GM10847 (cell line): ENCODE results near the gene WDR5.

Source experiments
- POLR2A ChIP-seq: IDR thresholded peaks from 2 replicates; pipeline ENCODE4 v1.6.1; 2011; ENCODE audit not compliant: insufficient read length; ENCODE audit errors: extremely low read depth

WDR5 gene

GRCh38 chr9:134149380-134149779 lies 13.5 kb downstream of the WDR5 start:
- no peak for TF ChIP-seq POLR2A

DNA sequence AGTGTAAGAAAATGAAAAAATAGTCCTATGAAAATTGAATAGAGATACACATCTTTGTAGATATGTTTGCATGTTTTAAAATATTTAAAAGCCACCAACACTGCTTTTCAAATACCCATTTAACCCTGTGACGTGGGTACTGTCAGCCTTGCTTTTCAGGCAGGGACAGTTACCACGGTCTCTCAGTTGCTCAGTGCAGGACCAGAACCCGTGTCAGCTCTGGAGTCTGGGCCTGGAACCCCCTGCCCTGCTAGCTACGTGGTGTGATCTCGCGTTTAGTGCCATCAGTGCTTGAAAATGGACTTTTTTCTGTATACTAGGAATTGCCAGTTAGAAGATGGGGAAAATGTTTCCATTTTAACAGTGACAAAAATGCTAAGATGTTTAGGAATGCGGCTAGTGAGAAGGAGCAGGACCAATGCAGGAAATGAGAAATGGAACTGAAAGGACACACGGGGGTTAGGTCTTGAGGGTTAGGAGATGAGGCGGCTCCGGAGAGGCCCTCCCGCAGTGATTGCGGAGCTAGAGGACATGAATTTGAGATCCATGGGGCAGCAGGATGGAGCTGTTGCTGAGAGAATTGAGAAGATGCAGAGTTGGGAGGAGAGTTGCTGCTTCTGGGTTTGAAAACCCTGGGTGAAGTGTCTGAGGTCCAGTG lies 14.8 kb downstream of the WDR5 start:
- no peak for TF ChIP-seq POLR2A

DNA sequence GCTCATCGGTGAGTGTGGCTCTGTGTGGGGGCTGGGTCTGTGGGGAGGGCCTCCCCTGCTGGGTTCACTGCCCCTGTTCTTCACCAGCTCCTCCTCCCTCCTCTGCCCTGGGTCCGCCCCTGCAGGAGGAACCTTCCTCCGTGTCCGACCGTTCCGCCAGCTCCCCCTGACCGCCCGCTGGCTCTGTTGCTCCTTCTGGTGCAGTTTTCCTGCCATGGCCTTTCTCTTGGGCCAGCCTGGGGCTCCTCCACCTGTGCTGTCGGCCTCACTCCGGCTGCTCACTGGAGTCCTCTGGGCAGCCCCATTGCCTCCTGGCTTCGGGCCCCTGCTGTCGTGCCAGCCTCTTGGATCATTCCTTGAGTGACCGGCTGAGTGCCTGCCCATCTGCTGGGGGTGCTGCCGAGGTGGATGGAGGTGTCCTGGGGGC lies 16.2 kb downstream of the WDR5 start:
- no peak for TF ChIP-seq POLR2A

DNA sequence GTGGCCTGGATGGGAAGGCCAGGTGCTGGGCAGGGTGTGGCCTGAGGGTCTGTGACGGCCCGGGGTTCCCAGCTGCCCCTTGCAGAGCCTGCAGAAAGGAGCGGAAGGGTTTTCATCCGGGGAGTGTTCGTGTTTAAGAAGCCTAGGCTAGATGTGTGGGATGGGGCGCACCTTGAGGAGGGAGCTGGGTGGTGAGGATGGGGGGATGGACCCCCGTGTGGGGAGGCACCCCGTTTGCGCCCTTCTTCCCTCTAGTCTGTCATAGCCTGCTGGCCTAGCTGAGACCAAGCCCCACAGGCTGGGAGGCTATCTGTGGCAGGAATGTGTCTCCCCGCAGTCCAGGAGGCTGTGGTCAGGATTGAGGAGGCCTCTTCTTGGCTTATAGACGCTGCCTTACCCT lies 16.6 kb downstream of the WDR5 start:
- TF ChIP-seq POLR2A: no peak

DNA sequence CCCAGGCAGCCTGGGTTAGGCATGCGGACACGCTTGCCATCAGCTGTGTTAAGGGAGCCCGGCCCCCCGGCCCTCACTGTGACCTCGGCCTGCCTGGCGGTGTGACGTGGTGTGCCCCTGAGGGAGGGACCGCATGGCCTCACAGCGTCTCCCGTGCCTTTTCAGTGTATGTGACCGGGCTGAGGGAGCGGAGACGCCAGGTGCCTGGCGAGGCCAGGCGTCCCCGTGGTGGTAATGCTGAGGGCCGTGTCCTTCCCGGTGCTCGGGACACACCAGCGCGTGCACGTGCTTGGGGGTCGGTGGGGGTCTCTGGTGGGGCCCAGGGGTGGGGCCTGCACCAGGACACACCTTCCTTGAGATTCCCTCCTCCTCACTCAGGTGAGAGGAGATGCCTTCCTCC lies 17.6 kb downstream of the WDR5 start:
- no peak for TF ChIP-seq POLR2A

DNA sequence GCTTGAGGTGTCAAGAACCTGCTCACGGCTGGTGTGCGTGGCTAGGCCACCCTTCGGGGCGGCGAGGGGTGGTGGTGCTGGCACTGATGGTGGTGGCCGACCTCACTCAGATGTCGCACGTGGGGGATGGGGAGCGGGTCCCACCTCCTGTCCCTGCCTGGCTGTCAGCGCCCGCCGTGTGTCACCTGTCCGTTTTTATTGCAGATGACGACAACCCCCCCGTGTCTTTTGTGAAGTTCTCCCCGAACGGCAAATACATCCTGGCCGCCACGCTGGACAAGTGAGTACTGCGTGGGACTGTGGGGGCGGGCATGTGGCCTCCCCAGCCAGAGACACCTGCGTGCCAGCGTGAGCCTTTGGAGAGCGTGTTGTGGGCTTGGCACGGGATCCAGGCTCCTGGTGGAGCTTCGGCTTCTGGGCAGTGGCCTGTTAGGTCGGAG lies 18.4 kb downstream of the WDR5 start:
- no peak for TF ChIP-seq POLR2A

DNA sequence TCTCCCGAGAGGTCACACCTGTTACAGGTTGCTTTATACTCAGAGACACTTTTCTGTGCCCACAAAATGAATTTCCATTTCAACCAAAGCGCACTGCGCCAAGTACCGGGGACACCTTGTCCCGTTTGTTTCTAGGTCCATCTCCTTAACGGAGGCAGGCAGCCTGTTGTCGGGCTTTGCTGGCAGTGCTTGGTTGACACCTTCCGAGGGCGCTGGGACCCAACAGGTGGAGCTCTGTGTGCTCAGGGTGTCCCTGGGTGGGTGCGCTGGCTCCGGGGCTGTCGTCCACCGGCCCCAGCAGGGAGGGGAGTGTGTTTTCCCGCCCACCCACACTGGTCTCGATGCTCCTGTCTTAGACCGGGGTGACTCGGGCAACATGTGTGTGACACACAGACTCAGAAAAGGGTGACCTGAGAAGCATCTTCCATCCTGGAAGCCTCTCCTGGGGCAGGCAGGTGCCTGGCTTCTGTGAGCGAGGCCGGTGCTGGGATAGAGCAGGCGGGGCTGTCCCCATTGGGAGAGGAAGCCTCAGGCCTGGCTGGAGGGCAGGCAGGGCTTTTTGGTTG lies 20.0 kb downstream of the WDR5 start:
- TF ChIP-seq POLR2A: no peak

DNA sequence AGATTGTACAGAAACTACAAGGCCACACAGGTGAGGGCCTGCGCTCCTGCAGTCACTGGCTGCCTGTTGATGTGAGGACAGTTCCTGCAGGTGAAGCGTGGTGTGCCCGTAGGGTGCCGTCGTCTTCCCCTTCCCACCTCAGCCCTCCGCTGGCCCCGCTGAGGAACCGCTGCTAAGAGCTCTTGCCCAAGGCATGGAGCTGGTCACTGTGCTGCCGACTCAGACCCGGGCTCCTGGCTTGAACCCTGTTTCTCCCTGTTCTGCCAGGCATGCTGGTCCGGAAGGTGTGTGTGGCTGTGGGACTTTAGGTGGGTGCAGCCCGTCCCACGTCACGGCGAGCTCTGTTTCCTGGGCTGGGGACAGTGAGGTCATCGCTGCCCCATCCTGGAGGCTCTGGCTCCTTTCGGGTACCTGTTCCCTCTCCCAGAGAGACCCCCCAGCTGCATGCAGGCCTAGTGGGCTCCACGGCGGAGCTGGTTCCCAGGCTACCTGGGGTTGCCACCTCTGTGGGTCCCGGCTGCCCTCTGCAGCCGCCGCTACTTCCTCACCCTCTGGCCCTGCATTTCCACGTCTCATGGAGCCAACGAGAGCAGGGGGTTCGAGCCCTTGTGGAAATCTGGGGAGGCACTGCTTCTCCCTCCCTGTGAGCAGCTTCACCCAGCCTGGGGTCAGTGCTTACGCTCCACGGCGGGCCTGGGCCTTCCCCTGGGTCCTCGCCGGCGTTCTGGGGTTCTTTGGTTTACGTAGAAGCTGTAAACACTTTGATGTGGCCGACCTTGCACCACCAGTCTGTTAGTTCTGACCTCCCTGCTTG lies 20.9 kb downstream of the WDR5 start:
- TF ChIP-seq POLR2A: no peak

DNA sequence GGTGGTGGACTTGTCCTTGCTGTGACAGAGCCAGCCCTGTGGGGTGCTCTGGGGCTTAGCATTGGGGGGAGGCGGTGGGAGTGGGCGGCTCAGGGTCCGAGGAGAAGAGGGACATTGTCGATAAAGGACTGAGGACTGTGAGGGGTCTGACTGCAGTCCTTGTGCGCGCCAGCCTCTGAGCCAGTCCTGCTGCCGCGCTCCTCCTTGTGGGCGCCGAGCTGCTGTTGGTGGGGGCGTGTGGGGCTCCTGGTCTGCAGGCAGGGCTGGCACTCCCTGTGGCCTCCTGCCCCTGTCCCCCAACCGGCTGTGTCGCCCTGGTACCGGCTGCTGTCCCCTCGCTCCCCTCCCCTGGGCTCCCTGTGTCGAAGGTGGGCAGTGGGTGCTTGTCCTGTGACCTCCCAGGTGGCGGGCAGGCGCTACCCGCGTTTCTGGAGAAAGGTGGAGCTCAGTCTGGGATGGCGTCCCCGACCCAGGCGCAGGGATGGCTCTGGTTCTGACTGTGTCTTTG lies 21.6 kb downstream of the WDR5 start:
- no peak for TF ChIP-seq POLR2A

DNA sequence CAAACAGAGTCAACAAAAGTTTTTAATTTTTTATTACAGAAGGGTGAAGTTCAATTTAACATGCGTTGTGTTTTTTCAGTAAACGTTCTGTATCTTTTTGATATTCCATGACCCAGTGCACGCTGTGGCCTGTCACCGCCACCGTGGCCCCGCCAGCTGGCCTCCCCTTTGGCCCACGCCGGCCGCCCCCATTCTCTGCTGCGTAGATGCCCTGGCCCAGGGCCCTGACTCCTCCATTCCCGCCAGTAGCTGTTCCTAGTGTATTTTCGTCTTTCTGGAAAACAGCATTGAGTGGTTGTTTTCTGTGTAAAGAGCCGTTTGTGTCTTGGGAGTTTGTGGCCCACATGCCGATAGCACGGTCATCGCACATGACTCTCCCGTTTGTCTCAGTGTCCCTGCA lies 22.4 kb downstream of the WDR5 start:
- no peak for TF ChIP-seq POLR2A

DNA sequence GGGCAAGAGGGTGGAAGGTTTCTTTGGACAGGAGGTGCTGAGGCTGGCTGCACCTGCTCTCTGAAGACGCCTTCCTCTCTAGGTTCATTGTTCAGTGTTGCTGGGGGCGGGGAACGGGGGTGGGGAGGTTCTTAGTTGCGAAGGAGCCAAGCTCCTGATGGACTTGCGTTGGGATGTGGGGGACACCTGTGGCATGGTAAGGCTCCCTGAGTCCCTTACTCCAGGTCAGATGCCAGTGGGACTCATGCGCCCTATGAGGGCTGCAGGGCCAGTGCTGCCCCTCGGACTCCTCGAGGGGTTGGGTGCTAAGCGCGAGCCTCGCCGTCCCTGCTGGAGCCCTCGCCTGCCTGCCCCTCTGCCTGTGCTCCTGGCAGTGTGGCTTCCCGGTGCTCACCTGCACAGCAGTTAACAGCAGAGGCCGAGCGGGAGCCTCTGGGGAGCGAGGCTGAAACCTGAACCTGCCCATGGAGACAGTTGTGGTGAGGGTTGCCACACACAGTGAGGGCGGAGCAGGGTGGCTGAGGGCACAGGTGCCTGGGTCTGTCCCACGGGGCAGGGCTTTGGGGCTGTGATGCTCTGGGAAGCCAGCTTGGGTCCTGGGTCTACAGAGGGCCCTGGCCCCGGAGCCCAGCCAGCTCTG lies 23.0 kb downstream of the WDR5 start:
- TF ChIP-seq POLR2A: no peak

GRCh38 chr9:134159566-134160245 lies 23.8 kb downstream of the WDR5 start:
- TF ChIP-seq POLR2A: no peak

GRCh38 chr9:134161647-134162046 lies 25.8 kb downstream of the WDR5 start:
- no peak for TF ChIP-seq POLR2A

DNA sequence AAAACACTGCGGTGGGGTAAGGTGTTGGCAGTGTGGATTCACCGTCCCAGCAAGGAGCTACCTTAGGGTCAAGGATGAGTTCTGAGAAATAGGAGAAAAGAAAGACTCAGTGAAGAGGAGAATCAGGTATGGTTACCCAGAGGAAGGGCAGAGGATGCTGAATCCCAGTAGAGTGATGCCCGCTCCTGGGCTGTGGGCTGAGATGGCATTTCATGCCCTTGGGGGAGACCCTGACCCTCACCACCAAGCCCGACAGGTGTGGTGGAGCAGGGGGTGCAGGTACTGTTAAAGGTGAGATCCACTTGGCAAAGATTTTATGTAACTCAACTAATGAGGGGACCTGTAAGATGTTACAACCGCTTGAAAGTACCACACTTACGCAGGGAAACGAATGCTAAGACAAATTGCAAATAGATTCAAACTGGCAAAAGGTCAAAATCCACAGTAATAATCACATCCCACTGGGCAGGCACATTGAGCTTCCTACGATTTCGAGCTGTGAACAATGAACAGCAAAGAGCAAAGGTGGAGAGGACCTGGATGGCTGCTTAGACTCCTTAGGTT lies 26.4 kb downstream of the WDR5 start:
- no peak for TF ChIP-seq POLR2A

GRCh38 chr9:134162926-134163370 lies 27.1 kb downstream of the WDR5 start:
- no peak for TF ChIP-seq POLR2A
